HG03342 (cell line): Measurements from ENCODE around the gene MPP7.
A peak's percentile ranks its signal among the peaks of the same experiment; 100 is the strongest.
"Not testable (repeated sequence)": the region's sequence is repeated elsewhere in the genome, so short reads cannot be mapped to it uniquely, and the experiment has no call there.

ENCODE experiments used
- ATAC-seq: cut with Tn5 transposase; IDR thresholded peaks from one replicate; pipeline ENCODE4 v1.9.1; 2021; ENCODE audit warnings: mild to moderate bottlenecking, moderate library complexity; ENCODE audit not compliant: unreplicated experiment

Gene MPP7

GRCh38 chr10:28302638-28303488, at the start of gene MPP7:
Gene MPP7, minus strand, starts transcription at chr10:28303064. Its CDS starts 64,460 bp downstream, at chr10:28238604.
- ATAC-seq = peak; percentile 99

- ATAC-seq = no peak
These were observed 47.0 kb upstream of the MPP7 start for GRCh38 chr10:28349892-28350291.

GRCh38 chr10:28343987-28344895, 41.4 kb upstream of the MPP7 start:
- ATAC-seq = no peak

- no peak for ATAC-seq
These were observed 40.4 kb upstream of the MPP7 start for GRCh38 chr10:28343252-28343651.

GRCh38 chr10:28341679-28342078, 38.8 kb upstream of the MPP7 start:
- not testable (repeated sequence) for ATAC-seq

- ATAC-seq = no peak
These were observed 29.9 kb upstream of the MPP7 start for GRCh38 chr10:28332726-28333125.

GRCh38 chr10:28331841-28332240, 29.0 kb upstream of the MPP7 start:
- ATAC-seq = no peak

GRCh38 chr10:28331066-28331465, 28.2 kb upstream of the MPP7 start:
- ATAC-seq = no peak

- no peak for ATAC-seq
These were observed 25.5 kb upstream of the MPP7 start for GRCh38 chr10:28328346-28328745.

GRCh38 chr10:28327491-28327880, 24.6 kb upstream of the MPP7 start:
- no peak for ATAC-seq

GRCh38 chr10:28326516-28327490, 23.9 kb upstream of the MPP7 start:
- ATAC-seq = no peak

GRCh38 chr10:28320799-28321198, 17.9 kb upstream of the MPP7 start:
- no peak for ATAC-seq

- no peak for ATAC-seq
These were observed 17.2 kb upstream of the MPP7 start for GRCh38 chr10:28320090-28320489.

- ATAC-seq = not testable (repeated sequence)
These were observed 16.2 kb upstream of the MPP7 start for GRCh38 chr10:28319061-28319460.

- ATAC-seq = no peak
These were observed 15.8 kb upstream of the MPP7 start for GRCh38 chr10:28318626-28319025.

- no peak for ATAC-seq
These were observed 14.9 kb upstream of the MPP7 start for GRCh38 chr10:28317760-28318159.

GRCh38 chr10:28316696-28317095, 13.8 kb upstream of the MPP7 start:
- ATAC-seq = no peak

- ATAC-seq = no peak
These were observed 12.3 kb upstream of the MPP7 start for GRCh38 chr10:28315140-28315539.

- no peak for ATAC-seq
These were observed 11.3 kb upstream of the MPP7 start for GRCh38 chr10:28314211-28314610.

GRCh38 chr10:28312572-28312971, 9.7 kb upstream of the MPP7 start:
- no peak for ATAC-seq

GRCh38 chr10:28311104-28311503, 8.2 kb upstream of the MPP7 start:
- no peak for ATAC-seq
